ENCODE measurements around the gene CBX2.

- TF ChIP-seq CTCF (conservative IDR thresholded peaks at IDR 0.05; ENCODE audit: low read depth, low read length) (no peak), MXI1 (IDR thresholded peaks at IDR 0.05; ENCODE audit: borderline replicate concordance, low read depth, low read length) (no peak), POLR2A (IDR thresholded peaks at IDR 0.05; ENCODE audit: low read depth, low read length) (no peak), RAD21 (IDR thresholded peaks at IDR 0.05; ENCODE audit: low read length) (no peak), BHLHE40 (IDR thresholded peaks at IDR 0.05; ENCODE audit: low read depth, low read length) (no peak)
Measured at GRCh38 chr17:79801156-79802038, 23.4 kb downstream of the CBX2 start.
